Activated naive CD8-positive, alpha-beta T cell (primary cell): Measurements from ENCODE around the gene CDHR3.
"Not testable (repeated sequence)": the region's sequence is repeated elsewhere in the genome, so short reads cannot be mapped to it uniquely, and the experiment has no call there.

Experiments used
- H3K27ac Mint-ChIP-seq: one replicate; pipeline ENCODE4 v1.8.0; 2021; ENCODE audit warnings: mixed read lengths
- H3K27me3 Mint-ChIP-seq: one replicate; pipeline ENCODE4 v1.8.0; 2021; ENCODE audit warnings: mixed read lengths
- H3K36me3 Mint-ChIP-seq: one replicate; pipeline ENCODE4 v1.8.0; 2021; ENCODE audit warnings: mixed read lengths
- H3K4me1 Mint-ChIP-seq: one replicate; pipeline ENCODE4 v1.8.0; 2021; ENCODE audit warnings: low read depth, mixed read lengths
- H3K4me3 Mint-ChIP-seq: one replicate; pipeline ENCODE4 v1.8.0; 2021; ENCODE audit warnings: mild to moderate bottlenecking, mixed read lengths
- H3K9me3 Mint-ChIP-seq: one replicate; pipeline ENCODE4 v1.8.0; 2021; ENCODE audit warnings: low read depth, mixed read lengths

The CDHR3 gene

DNA sequence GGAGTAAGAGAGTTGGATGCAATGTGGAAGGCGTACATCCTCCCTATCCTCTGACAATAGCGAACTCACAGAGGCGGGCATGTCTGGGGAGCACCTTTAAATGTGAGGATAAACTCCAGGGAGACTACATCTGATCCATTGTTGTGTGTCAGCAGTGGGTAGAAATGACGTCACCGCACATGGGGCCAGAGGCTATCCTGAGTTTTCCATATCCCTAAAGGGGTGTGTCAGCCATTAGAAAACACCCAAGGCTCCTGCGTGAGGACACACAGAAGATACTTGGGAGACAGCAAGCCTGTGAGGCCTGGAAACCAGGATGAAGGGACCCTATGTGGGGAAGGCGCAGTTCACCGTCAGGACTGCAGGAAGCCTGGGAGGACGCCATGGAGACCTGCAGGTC lies 17.2 kb upstream of the CDHR3 start:
- no peaks in the 10 kb centered on the region for H3K9me3 Mint-ChIP-seq
- H3K4me3 Mint-ChIP-seq = no peak overlapping the region
- H3K4me1 Mint-ChIP-seq = no peaks in the 10 kb centered on the region
- H3K27me3 Mint-ChIP-seq = no peaks in the 10 kb centered on the region
- H3K36me3 Mint-ChIP-seq = no peaks in the 10 kb centered on the region
- H3K27ac Mint-ChIP-seq = no peak overlapping the region

DNA sequence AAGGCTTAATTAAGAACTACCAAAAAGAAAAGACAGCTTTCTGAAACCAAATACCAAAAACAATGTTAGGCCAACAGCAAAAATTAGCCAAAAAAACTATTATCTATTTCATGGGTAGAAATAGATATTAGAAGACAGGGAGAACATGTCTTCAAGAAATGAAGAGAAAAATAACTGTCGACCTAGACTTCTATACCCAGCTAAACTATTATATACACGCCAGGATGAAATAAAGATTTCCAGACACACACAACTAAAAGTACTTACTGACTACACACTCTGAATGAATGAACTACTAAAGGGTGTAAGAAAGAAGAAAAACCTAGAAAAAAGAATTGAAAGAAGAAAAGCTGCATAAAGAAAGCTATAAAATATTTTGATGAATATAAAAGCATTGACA lies 11.5 kb upstream of the CDHR3 start:
- H3K27ac Mint-ChIP-seq = no peak overlapping the region
- H3K4me3 Mint-ChIP-seq = no peak overlapping the region
- no peaks in the 10 kb centered on the region for H3K4me1 Mint-ChIP-seq
- no peaks in the 10 kb centered on the region for H3K27me3 Mint-ChIP-seq
- H3K9me3 Mint-ChIP-seq = peaks cover 11% of the 10 kb centered on the region
- H3K36me3 Mint-ChIP-seq = peaks cover 7% of the 10 kb centered on the region

DNA sequence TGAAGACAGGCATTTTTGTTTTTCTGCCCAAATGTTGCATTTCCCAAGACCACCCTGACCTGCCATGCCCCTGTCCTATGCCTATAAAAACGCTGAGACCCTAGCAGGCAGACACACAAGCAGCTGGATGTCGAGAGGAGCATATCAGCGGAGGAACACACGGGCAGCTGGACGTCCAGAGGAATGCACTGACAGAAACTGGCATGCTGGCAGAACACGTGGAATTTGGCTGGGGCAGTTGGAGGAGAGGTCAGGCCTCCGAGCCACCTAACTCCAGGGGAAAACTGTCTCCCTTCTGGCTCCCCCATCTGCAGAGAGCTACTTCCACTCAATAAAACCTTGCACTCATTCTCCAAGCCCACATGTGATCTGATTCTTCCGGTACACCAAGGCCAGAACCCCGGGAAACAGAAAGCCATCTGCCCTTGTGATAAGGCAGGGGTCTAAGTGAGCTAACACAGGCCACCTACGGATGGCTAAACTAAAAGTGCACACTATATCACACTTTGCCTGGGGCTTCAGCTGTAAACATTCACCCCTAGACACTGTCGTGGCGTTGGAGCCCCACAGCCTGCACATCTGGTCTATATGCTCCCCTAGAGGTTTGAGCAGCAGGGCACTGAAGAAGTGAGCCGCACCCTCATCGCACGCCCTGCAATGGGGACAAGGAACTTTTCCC lies 10.0 kb upstream of the CDHR3 start:
- peaks cover 11% of the 10 kb centered on the region for H3K9me3 Mint-ChIP-seq
- H3K4me1 Mint-ChIP-seq = no peaks in the 10 kb centered on the region
- H3K27ac Mint-ChIP-seq = no peak overlapping the region
- H3K4me3 Mint-ChIP-seq = no peak overlapping the region
- H3K27me3 Mint-ChIP-seq = no peaks in the 10 kb centered on the region
- peaks cover 7% of the 10 kb centered on the region for H3K36me3 Mint-ChIP-seq

DNA sequence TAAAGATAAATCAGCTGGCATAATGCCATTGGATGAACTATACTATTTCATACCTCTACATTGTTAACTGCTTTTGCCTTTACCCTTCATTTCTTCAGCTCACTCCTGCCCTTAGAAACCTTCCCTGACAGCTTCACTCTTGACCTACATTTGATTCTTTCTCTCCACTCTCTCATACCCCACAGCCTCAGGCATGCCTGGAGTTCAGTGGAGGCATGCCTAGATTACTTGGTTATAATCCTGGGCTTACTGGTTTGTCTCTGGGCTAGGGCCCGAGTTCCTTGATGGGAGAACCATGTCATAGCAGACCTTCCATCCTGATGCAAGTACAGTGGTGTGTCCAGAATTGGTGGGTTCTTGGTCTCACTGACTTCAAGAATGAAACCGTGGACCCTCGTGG lies 8.4 kb upstream of the CDHR3 start:
- H3K4me1 Mint-ChIP-seq = no peaks in the 10 kb centered on the region
- H3K27ac Mint-ChIP-seq = no peak overlapping the region

DNA sequence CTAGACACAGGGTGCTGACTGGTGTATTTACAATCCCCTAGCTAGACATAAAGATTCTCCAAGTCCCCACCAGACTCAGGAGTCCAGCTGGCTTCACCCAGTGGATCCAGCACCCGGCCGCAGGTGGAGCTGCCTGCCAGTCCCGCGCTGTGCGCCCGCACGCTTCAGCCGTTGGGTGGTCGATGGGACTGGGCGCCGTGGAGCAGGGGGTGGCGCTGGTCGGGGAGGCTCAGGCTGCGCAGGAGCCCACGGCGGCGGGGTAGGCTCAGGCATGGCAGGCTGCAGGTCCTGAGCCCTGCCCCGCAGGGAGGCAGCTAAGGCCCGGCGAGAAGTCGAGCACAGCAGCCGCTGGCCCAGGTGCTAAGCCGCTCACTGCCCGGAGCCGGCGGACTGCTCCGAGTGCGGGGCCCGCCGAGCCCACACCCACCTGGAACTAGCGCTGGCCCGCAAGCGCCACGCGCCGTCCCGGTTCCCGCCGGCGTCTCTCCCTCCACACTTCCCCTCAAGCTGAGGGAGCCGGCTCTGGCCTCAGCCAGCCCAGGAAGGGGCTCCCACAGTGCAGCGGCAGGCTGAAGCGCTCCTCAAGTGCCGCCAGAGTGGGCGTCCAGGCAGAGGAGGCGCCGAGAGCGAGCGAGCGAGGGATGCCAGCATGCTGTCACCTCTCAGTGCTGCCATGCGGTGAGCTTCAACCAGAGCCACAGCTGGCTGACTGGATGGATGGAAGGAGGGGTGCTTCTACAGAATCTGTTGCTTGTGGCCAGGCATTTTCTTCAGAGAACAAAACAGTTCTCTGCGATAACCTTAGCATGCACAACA lies 7.2 kb upstream of the CDHR3 start:
- not testable (repeated sequence) for H3K27ac Mint-ChIP-seq, H3K4me3 Mint-ChIP-seq, H3K4me1 Mint-ChIP-seq, H3K36me3 Mint-ChIP-seq, H3K27me3 Mint-ChIP-seq
- H3K9me3 Mint-ChIP-seq = peaks cover 11% of the 10 kb centered on the region

More for the DNA sequence above, 8.4 kb upstream of the CDHR3 start:
- Mint-ChIP-seq H3K4me3 (no peak overlapping the region), H3K9me3 (peaks cover 11% of the 10 kb centered on the region), H3K36me3 (peaks cover 7% of the 10 kb centered on the region), H3K27me3 (no peaks in the 10 kb centered on the region)

DNA sequence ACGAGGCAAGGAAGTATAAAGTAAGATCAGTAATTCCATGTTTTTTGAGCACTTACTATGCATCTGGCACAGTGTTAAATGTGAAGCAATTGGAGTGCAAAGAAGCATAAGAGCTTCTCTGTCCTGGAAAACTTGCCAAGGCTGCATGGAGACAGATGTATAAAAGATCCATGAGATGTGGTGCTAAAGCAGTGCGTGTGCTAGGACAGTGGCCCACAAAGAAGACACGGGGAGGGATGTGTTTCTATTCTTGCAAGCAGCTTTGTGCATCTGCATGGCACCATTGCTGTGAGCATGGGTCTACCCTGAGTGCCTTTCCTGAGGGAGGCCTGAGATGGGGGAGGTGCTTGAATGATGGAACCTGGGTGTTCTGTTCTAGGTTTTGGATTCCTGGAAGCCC lies 5.1 kb upstream of the CDHR3 start:
- H3K4me1 Mint-ChIP-seq = no peaks in the 10 kb centered on the region
- H3K36me3 Mint-ChIP-seq = no peaks in the 10 kb centered on the region
- no peak overlapping the region for H3K4me3 Mint-ChIP-seq
- no peaks in the 10 kb centered on the region for H3K9me3 Mint-ChIP-seq
- no peak overlapping the region for H3K27ac Mint-ChIP-seq
- H3K27me3 Mint-ChIP-seq = no peaks in the 10 kb centered on the region

DNA sequence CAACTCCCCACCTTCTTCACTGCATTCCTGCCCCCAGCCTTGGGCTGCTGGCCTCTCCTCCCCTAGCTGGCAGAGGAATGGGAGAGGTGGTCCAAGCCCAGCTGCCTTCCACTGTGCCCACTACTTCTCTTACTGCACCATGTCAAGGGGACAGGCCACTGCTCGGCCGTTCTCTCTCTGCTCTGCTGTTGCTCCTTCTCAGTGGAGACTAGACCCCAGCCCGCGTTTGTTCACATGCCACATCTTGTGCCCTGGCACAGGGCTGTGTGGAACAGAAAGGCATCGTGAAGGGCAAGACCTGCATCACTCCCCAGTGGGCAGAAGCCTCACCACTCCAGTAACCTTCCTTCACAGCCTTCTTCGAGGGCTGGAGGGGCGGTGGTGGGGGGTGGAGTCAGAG lies 711 bp upstream of the CDHR3 start:
- Mint-ChIP-seq H3K27me3 (no peaks in the 10 kb centered on the region), H3K4me3 (no peak overlapping the region), H3K36me3 (no peaks in the 10 kb centered on the region), H3K9me3 (no peaks in the 10 kb centered on the region), H3K4me1 (no peaks in the 10 kb centered on the region), H3K27ac (no peak overlapping the region)

DNA sequence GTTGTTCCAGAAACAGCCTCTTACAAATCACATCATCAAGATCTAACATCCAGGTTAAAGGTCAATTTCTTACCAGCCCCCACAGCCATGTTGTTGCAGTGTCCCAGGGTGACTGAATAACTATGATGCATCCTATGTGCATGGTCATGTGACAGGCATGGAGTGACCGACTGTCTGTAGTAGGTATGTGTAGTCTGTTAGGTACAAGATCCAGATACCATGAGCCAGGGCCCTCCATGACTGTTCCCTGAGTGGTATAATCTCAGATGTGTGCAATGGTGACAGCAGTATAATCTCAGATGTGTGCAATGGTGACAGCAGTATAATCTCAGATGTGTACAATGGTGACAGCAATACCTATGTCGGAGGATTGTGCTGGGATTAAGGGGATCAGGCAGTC lies 8.8 kb downstream of the CDHR3 start:
- no peaks in the 10 kb centered on the region for H3K9me3 Mint-ChIP-seq
- H3K4me3 Mint-ChIP-seq = no peak overlapping the region
- H3K4me1 Mint-ChIP-seq = no peaks in the 10 kb centered on the region
- H3K27ac Mint-ChIP-seq = no peak overlapping the region
- no peaks in the 10 kb centered on the region for H3K27me3 Mint-ChIP-seq
- H3K36me3 Mint-ChIP-seq = no peaks in the 10 kb centered on the region

DNA sequence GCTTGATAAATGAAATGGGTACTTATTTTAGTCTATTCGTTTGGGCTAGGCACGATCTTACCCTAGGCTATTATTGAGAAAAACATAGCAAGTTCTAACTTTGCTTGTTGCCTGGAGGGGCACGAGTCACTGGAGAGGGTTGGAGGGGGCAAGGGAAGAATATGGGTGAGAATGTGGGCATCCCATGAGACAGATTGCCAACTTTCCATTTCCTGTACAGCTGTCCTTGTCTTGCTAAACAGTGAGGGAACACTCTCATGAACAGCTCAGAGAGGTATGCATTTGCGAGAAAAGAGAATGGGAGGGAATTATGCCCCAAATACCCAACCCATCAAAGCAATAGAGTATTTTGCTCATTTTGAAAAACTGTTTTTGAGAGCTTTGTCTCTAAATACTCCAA lies 9.2 kb downstream of the CDHR3 start:
- H3K4me3 Mint-ChIP-seq = no peak overlapping the region
- no peak overlapping the region for H3K27ac Mint-ChIP-seq
- H3K4me1 Mint-ChIP-seq = no peaks in the 10 kb centered on the region
- H3K27me3 Mint-ChIP-seq = no peaks in the 10 kb centered on the region
- H3K9me3 Mint-ChIP-seq = no peaks in the 10 kb centered on the region
- H3K36me3 Mint-ChIP-seq = no peaks in the 10 kb centered on the region

DNA sequence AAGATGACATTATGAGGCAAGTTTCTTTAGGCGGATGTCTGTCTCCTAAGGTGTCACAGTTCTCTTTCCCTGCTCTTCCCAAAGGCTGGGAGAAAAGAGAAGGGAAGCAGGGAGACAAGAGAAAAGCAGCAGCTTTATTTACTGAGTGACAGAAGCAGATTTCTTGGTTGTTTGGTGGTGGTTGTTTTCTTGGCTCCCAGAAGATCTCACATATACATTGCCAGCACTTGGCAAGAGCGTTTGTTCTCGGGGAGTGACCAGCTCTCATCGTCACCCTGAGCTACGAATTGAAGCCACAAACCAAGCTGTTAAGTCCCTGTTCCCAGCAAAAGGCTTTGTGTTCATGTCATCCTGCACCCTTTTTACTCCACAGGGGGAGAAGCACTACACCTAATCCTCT lies 11.4 kb downstream of the CDHR3 start:
- Mint-ChIP-seq H3K36me3 (no peaks in the 10 kb centered on the region), H3K4me3 (no peak overlapping the region), H3K9me3 (no peaks in the 10 kb centered on the region), H3K27me3 (no peaks in the 10 kb centered on the region), H3K27ac (no peak overlapping the region), H3K4me1 (no peaks in the 10 kb centered on the region)

DNA sequence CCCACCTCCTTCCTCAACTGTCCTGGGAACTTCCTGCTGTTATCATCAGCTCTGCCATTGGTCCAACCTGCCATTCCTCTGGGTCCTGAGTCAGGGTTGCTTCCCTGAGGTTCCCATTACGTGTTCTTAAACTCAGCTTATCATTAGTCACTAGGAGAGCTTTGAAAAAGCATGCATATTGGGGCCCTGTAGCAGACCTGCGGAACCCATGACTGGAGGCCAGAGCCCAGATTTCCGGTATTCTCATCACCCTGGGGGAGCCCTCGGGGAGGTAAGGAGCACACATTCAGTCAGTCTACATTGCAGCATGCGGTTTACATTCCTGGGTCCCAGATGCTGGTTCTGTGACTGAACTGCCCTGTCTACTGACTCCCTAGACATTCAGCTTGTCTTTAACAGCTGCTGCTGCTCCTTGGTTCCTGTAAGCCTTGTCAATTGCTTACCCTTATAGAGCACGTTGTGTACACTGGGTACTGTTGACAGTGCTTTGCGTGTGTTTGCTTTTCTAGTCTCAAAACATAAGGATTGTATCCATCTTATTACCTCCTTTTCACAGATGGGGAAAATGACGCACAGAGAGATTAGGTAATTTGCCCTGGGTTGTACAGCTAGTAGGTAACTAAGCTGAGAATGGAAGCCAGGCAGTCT lies 12.8 kb downstream of the CDHR3 start:
- Mint-ChIP-seq H3K9me3 (no peaks in the 10 kb centered on the region), H3K36me3 (no peaks in the 10 kb centered on the region), H3K27me3 (peaks cover 2% of the 10 kb centered on the region), H3K4me1 (no peaks in the 10 kb centered on the region), H3K27ac (no peak overlapping the region), H3K4me3 (no peak overlapping the region)

DNA sequence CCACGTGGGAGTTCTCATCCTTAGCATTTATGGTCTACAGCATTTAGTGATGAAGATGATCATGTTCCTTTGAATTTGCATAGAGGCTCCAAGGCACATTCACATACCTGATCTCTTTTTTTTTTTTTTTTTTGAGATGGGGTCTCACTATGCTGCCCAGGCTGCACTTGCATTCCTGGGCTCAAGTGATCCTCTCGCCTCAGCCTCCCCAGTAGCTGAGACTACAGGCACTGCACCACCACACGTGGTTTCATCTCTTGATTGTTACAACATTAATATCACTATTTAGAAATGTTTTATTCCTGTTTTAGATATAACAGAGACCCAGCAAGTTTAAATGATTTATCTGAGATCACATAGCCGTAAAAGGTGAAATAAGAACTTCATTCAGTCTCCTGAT lies 13.8 kb downstream of the CDHR3 start:
- Mint-ChIP-seq H3K9me3 (no peaks in the 10 kb centered on the region), H3K27ac (no peak overlapping the region), H3K36me3 (peaks cover 5% of the 10 kb centered on the region), H3K4me3 (no peak overlapping the region), H3K4me1 (no peaks in the 10 kb centered on the region), H3K27me3 (peaks cover 6% of the 10 kb centered on the region)

DNA sequence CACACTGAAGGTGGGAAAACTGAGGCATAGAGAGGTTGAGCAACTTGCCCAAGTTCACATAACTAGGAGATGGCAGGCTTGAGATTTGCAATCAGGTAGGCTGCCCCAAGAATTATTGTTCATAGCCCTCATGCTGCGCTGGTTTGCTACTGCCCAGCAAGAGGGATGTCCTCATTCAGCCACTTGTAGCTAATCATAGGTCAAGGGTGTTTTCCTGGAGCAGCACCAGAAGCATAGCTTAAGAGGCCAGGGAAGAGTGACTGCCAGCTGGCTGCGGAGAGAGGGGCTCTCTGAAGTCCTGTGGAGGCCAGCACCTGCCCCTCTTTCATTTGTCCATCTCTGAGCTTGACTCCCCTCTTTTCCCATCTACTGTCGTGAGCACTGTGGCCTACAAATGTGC lies 15.0 kb downstream of the CDHR3 start:
- H3K27me3 Mint-ChIP-seq = peaks cover 6% of the 10 kb centered on the region
- no peaks in the 10 kb centered on the region for H3K9me3 Mint-ChIP-seq
- no peak overlapping the region for H3K4me3 Mint-ChIP-seq
- peaks cover 5% of the 10 kb centered on the region for H3K36me3 Mint-ChIP-seq
- H3K4me1 Mint-ChIP-seq = no peaks in the 10 kb centered on the region
- H3K27ac Mint-ChIP-seq = no peak overlapping the region

DNA sequence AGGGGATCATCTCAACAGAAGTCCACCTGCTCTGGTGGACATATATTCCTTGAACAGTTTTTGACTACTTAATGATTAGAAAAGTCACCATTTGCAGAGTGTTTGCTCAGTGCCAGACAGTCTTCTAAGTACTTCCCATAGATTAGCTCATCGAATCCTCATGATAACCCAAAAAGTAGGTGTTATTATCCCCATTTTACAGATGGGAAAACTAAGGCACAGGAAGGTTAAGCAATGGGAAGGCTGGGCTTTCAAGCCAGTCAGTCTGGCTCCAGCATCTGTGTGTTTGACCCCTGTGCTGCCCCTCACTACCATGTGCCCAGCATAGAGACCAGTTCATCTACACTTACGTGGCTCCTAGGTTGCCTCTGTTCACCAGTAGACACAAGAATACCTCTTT lies 15.9 kb downstream of the CDHR3 start:
- Mint-ChIP-seq H3K4me3 (no peak overlapping the region), H3K27ac (no peak overlapping the region), H3K36me3 (peaks cover 9% of the 10 kb centered on the region), H3K27me3 (peaks cover 6% of the 10 kb centered on the region), H3K4me1 (no peaks in the 10 kb centered on the region), H3K9me3 (no peaks in the 10 kb centered on the region)

DNA sequence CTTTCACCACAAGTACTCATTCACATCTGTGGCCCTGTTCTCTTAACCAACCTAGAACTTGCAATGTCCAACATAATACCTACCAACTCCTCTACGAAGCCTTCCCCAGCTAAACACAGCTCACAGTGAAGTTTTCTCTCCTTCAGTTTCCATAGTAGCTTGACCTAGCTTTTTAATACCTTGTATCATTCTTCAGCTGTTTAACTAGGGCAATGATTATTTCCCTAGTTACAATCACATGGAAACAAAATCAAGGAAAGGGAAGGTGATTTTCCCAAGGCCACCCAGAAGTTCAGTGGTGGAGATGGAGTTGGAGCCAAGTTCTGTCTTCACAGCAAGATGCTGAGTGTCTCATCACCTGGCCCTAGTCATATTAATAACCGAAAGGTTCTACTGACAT lies 16.3 kb downstream of the CDHR3 start:
- peaks cover 6% of the 10 kb centered on the region for H3K27me3 Mint-ChIP-seq
- H3K36me3 Mint-ChIP-seq = peaks cover 11% of the 10 kb centered on the region

More for the DNA sequence above, 16.3 kb downstream of the CDHR3 start:
- Mint-ChIP-seq H3K4me3 (no peak overlapping the region), H3K9me3 (no peaks in the 10 kb centered on the region), H3K27ac (no peak overlapping the region), H3K4me1 (no peaks in the 10 kb centered on the region)
